AG09309 (cell line): ENCODE data around the gene CCBE1.

ENCODE experiments used
- DNase-seq: peaks from one replicate; pipeline ENCODE4 v3.0.0-alpha.2; 2010; ENCODE audit warnings: low read depth
- H3K4me3 ChIP-seq: 2 replicates; pipeline ENCODE4 v1.5.1; 2011; ENCODE audit warnings: mild to moderate bottlenecking, low read depth, low read length, moderate library complexity; ENCODE audit not compliant: control insufficient read depth
- CTCF ChIP-seq: IDR thresholded peaks from 2 replicates; pipeline ENCODE4 v1.5.1; 2011; ENCODE audit warnings: mild to moderate bottlenecking, low read depth, low read length, inconsistent platforms; ENCODE audit not compliant: insufficient read depth, control insufficient read depth; ENCODE audit errors: missing control alignments

CCBE1 gene

GRCh38 chr18:59576541-59577385 is 120.5 kb downstream of the CCBE1 start:
- no peak for DNase-seq
- H3K4me3 ChIP-seq = no peak overlapping the region
- TF ChIP-seq CTCF = no peak

- no peak for DNase-seq
- no peak overlapping the region for H3K4me3 ChIP-seq
- TF ChIP-seq CTCF = no peak
Observed at GRCh38 chr18:59575995-59576394, 121.2 kb downstream of the CCBE1 start.

GRCh38 chr18:59573962-59574361 is 123.3 kb downstream of the CCBE1 start:
- no peak overlapping the region for H3K4me3 ChIP-seq
- DNase-seq = no peak
- TF ChIP-seq CTCF = no peak

GRCh38 chr18:59571902-59572301 is 125.3 kb downstream of the CCBE1 start:
- no peak for TF ChIP-seq CTCF
- no peak overlapping the region for H3K4me3 ChIP-seq
- DNase-seq = no peak

- no peak for TF ChIP-seq CTCF
- no peak overlapping the region for H3K4me3 ChIP-seq
Observed at GRCh38 chr18:59570796-59571195, 126.4 kb downstream of the CCBE1 start.

GRCh38 chr18:59570101-59570775 is 127.0 kb downstream of the CCBE1 start:
- TF ChIP-seq CTCF = no peak
- DNase-seq = no peak
- no peak overlapping the region for H3K4me3 ChIP-seq

More at GRCh38 chr18:59570796-59571195, 126.4 kb downstream of the CCBE1 start:
- DNase-seq = no peak
